Keratinocyte (primary cell): ENCODE data around the gene SLC41A1. TPM values are rescaled to one million over a fixed set of nuclear protein-coding genes. Genes with fewer than 3 reads are reported as not detected.
A peak's percentile ranks its signal among the peaks of the same experiment; 100 is the strongest.

Experiments
- DNase-seq: peaks from one replicate; pipeline ENCODE4 v3.0.0-alpha.2; 2011; ENCODE audit warnings: low read depth, missing footprints, low spot score
- FAIRE-seq: peaks from 2 replicates; lab custom pipeline; 2011; peaks lifted over from hg19 to GRCh38; lab: Jason Lieb, UNC
- H2AFZ ChIP-seq: 2 replicates; pipeline ENCODE4 v1.6.0; 2012; ENCODE audit warnings: low read length, control low read depth, inconsistent platforms; ENCODE audit not compliant: control insufficient read depth
- H3K27ac ChIP-seq: 2 replicates; pipeline ENCODE4 v1.5.1; 2011; ENCODE audit warnings: low read length; ENCODE audit not compliant: control insufficient read depth, insufficient read depth
- H3K27me3 ChIP-seq: 3 replicates; pipeline ENCODE4 v1.6.0; 2011; ENCODE audit warnings: low read length; ENCODE audit not compliant: control insufficient read depth, insufficient read depth; ENCODE audit errors: extremely low read depth
- H3K36me3 ChIP-seq, 2 experiments: 2 replicates in 1 of 2; 3 replicates in 1 of 2; pipeline ENCODE4 v1.5.1; 2011; ENCODE audit warnings: low read length in 2 of 2, mild to moderate bottlenecking in 1 of 2; ENCODE audit not compliant: control insufficient read depth in 2 of 2, insufficient read depth in 2 of 2; ENCODE audit errors: extremely low read depth in 1 of 2
- H3K4me1 ChIP-seq: 3 replicates; pipeline ENCODE4 v1.5.1; 2011; ENCODE audit warnings: low read length; ENCODE audit not compliant: control insufficient read depth, insufficient read depth; ENCODE audit errors: extremely low read depth
- H3K4me2 ChIP-seq: 3 replicates; pipeline ENCODE4 v1.6.0; 2011; ENCODE audit warnings: low read depth, low read length; ENCODE audit not compliant: control insufficient read depth, insufficient read depth; ENCODE audit errors: extremely low read depth
- H3K4me3 ChIP-seq, 3 experiments: fragments of 200-600 bp in 1 of 3; sonication (generic) in 1 of 3; 2 replicates in 2 of 3; 3 replicates in 1 of 3; pipeline ENCODE4 v1.5.1; 2011 to 2016; ENCODE audit warnings: low read length in 3 of 3, mild to moderate bottlenecking in 3 of 3, control low read depth in 2 of 3, inconsistent platforms in 1 of 3, low read depth in 1 of 3, mixed read lengths in 1 of 3, mixed run types in 1 of 3, moderate library complexity in 1 of 3; ENCODE audit not compliant: control insufficient read depth in 2 of 3, insufficient read depth in 2 of 3; ENCODE audit errors: extremely low read depth in 1 of 3
- H3K79me2 ChIP-seq: 2 replicates; pipeline ENCODE4 v1.6.0; 2012; ENCODE audit warnings: low read length; ENCODE audit not compliant: control insufficient read depth, insufficient read depth
- H3K9ac ChIP-seq: 3 replicates; pipeline ENCODE4 v1.6.0; 2011; ENCODE audit warnings: low read length; ENCODE audit not compliant: control insufficient read depth, insufficient read depth; ENCODE audit errors: extremely low read depth
- H3K9me1 ChIP-seq: 3 replicates; pipeline ENCODE4 v1.6.0; 2011; ENCODE audit warnings: low read length; ENCODE audit not compliant: control insufficient read depth, insufficient read depth; ENCODE audit errors: extremely low read depth
- H3K9me3 ChIP-seq: 2 replicates; pipeline ENCODE4 v1.5.1; 2012; ENCODE audit warnings: low read depth, low read length; ENCODE audit not compliant: control insufficient read depth
- H4K20me1 ChIP-seq: 3 replicates; pipeline ENCODE4 v1.6.0; 2011; ENCODE audit warnings: low read length; ENCODE audit not compliant: control insufficient read depth, insufficient read depth; ENCODE audit errors: extremely low read depth
- CTCF ChIP-seq, 3 experiments: IDR thresholded peaks in 1 of 3; conservative IDR thresholded peaks in 1 of 3; optimal IDR thresholded peaks in 1 of 3; 2 replicates in 2 of 3; 3 replicates in 1 of 3; pipeline versions ENCODE3 to v1.5.1; 2011; ENCODE audit warnings: low read length in 3 of 3, mild to moderate bottlenecking in 3 of 3, moderate library complexity in 2 of 3, control low read depth in 1 of 3, inconsistent platforms in 1 of 3; ENCODE audit not compliant: insufficient read depth in 2 of 3; ENCODE audit errors: extremely low read depth in 1 of 3
- EZH2 ChIP-seq: IDR thresholded peaks from one replicate; pipeline ENCODE4 v1.6.1; 2012; ENCODE audit warnings: inconsistent platforms, mild to moderate bottlenecking, low read length, moderate library complexity
- dilution Hi-C: fragments of 300-500 bp; cut with MboI; formaldehyde crosslinking; loops from one replicate; pipeline ENCODE4 v1.7.0; 2020; ENCODE audit warnings: low sequenced_read_pairs; ENCODE audit not compliant: extremely low pct_ligation_motif_present
- polyA plus RNA-seq, 5 experiments: library from polyadenylated mRNA; depleted of rRNA in 3 of 5; stranded (reverse) in 3 of 5; stranded (forward) in 1 of 5; unstranded in 1 of 5; fragments of >200 nt; gene quantifications; 1 replicate in 1 of 5; 2 replicates in 3 of 5; 3 replicates in 1 of 5; pipeline versions ENCODE4 v1.2.1 to v1.2.3, GENCODE V29; 2011 to 2012; ENCODE audit warnings: missing spikeins in 2 of 5, low read depth in 1 of 5, low replicate concordance in 1 of 5

The SLC41A1 gene
- polyA plus RNA-seq, 1 donor (not counting 4 experiments of a cell fraction or from before 2014, with no cell fraction given), result 21.7 TPM

GRCh38 chr1:205791568-205792180, 21.3 kb downstream of the SLC41A1 start:
- H3K9me1 ChIP-seq, result no peaks in the 10 kb centered on the region
- FAIRE-seq (peak; percentile 51), DNase-seq (no peak)
- no peak overlapping the region for H3K27ac ChIP-seq
- H3K4me2 ChIP-seq, result no peak overlapping the region
- H3K27me3 ChIP-seq, result no peaks in the 10 kb centered on the region
- no peak overlapping the region for H3K9ac ChIP-seq
- H2AFZ ChIP-seq, result no peak overlapping the region
- peaks cover 7 to 9% of the 10 kb centered on the region in 2 experiments for H3K36me3 ChIP-seq
- no peaks in the 10 kb centered on the region for H3K9me3 ChIP-seq
- no peaks in the 10 kb centered on the region for H3K4me1 ChIP-seq
- dilution Hi-C loops, result no loop called here
- TF ChIP-seq EZH2 (no peak), CTCF (optimal IDR thresholded peaks at IDR 0.05 in 1 of 3, IDR thresholded peaks at IDR 0.05 in 1 of 3, conservative IDR thresholded peaks at IDR 0.05 in 1 of 3; ENCODE audit: extremely low read depth in 1 of 3, insufficient read depth in 2 of 3, low read length in 3 of 3) (peak; percentile 87 to 94 (median 93))
- no peaks in the 10 kb centered on the region for H3K79me2 ChIP-seq
- H3K4me3 ChIP-seq, result no peak overlapping the region
- no peaks in the 10 kb centered on the region for H4K20me1 ChIP-seq

GRCh38 chr1:205787287-205787916, 25.6 kb downstream of the SLC41A1 start:
- TF ChIP-seq CTCF (optimal IDR thresholded peaks at IDR 0.05 in 1 of 3, IDR thresholded peaks at IDR 0.05 in 1 of 3, conservative IDR thresholded peaks at IDR 0.05 in 1 of 3; ENCODE audit: extremely low read depth in 1 of 3, insufficient read depth in 2 of 3, low read length in 3 of 3), result no peak
- no peak for TF ChIP-seq EZH2
- H3K4me2 ChIP-seq, result no peak overlapping the region
- FAIRE-seq, result no peak
- dilution Hi-C loops, result no loop called here
- no peak overlapping the region for H3K4me3 ChIP-seq
- no peaks in the 10 kb centered on the region for H3K79me2 ChIP-seq
- H3K27me3 ChIP-seq, result no peaks in the 10 kb centered on the region
- DNase-seq, result no peak
- H4K20me1 ChIP-seq, result no peaks in the 10 kb centered on the region
- no peak overlapping the region for H3K27ac ChIP-seq
- no peak overlapping the region for H2AFZ ChIP-seq
- H3K9me3 ChIP-seq, result no peaks in the 10 kb centered on the region
- H3K9me1 ChIP-seq, result no peaks in the 10 kb centered on the region
- no peaks in the 10 kb centered on the region for H3K4me1 ChIP-seq
- H3K9ac ChIP-seq, result no peak overlapping the region
- peaks cover 1 to 3% of the 10 kb centered on the region in 2 experiments for H3K36me3 ChIP-seq
